NCI-H69 (cell line): ENCODE data around the gene DDAH1.
"Not testable (repeated sequence)": the region's sequence is repeated elsewhere in the genome, so short reads cannot be mapped to it uniquely, and the experiment has no call there.

Source experiments
- DNase-seq: peaks from one replicate; lab custom pipeline; 2025; lab: John Stamatoyannopoulos, UW

Gene DDAH1

DNA sequence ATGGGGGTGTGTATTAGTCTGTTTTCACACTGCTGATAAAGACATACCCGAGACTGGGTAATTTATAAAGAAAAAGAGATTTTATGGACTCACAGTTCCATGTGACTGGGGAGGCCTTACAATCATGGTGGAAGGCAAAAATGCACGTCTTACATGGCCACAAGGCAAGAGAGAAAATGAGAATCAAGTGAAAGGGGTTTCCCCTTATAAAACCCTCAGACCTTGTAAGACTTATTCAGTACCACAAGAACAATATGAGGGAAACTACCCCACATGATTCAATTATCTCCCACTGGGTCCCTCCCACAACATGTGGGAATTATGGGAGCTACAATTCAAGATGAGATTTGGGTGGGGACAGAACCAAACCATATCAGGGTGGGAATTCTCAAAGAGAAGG, 5.2 kb upstream of the DDAH1 start:
- not testable (repeated sequence) for DNase-seq

DNA sequence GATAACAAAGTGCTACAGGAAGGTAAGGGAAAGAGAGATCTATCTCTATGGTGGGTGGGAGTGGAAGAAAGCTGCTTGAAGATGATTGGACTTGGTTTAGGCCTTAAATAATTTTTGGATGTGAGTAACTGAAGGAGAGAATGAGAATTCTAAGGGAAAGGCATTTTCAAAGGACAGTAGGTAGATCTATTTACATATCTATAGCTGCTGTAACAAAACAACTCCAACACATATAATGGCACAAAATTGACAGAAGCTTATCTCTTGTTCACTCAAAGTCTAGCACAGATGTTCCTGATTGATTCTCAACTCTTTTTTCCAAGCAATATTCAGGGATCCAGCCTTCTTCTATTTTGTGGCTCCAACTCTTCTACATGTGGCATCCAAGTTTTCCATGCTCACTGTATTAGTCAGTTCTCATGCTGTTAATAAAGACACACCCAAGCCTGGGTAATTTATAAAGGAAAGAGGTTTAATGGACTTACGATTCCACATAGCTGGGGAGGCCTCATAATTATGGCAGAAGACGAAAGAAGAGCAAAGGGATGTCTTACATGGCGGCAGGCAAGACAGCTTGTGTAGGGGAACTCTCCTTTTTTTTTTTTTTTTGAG, 3.1 kb upstream of the DDAH1 start:
- no peak for DNase-seq

DNA sequence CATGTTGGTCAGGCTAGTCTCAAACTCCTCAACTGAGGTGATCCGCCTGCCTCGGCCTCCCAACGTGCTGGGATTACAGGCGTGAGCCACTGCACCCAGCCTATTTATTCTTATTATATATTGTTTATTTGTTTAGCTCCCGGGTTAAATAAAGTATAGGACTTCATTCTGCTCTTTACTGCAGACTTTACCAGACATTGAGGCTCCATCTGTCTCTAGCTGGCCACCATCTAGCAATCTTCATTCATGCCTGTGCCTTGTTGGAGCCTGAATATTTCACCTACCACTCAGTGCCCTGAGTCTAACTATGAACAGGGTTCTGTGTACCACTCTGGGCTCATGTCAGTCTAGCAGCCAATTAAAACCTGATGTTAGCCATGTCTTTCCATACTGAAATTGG, 2.1 kb upstream of the DDAH1 start:
- DNase-seq = no peak

DNA sequence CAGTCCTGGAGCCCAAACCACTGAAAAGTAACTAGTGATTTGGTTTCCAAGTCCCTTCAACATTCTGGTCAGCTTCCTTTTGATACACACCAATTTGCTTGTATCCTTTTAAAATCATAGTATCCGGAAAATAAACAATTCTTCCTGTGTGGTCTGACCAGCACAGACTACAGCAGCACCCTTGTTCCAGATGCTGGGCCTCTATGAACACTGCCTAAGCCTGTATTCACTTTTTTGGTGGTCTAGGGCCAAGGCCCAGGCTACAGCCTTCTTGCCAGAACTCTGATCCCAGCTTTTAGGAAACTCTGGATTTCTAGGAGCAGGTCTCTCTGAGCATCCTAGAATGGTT, 801 bp upstream of the DDAH1 start:
- DNase-seq = no peak

DNA sequence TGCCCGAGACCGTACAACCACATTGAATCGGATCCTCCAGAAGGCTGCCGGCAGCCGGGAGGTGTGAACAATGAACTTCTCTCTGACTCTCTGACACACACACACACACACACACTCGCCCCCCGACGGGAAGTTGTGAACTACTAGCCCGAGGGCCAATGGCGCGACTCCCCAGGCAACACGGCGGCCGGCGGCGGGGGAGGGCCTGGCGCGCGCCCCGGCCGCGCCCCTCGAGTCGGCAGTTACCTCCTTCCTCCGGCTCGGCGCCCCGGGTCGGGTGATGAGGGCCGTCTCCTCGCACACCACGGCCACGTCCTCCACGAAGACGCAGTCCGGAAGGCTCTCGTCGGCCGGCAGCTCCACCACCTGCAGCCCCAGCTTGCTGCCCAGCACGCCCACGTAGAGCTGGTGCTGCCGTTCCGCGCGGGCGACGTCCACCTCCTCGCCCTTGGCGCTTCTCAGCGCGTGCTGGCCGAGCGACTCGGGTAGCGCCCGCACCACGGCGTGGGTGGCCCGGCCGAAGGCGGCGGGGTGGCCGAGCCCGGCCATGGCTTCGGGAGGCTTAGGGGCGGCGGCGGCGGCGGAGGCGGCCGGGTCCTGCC, 361 bp downstream of the DDAH1 start:
- peak; percentile 76 for DNase-seq

GRCh38 chr1:85463731-85464496, 1.0 kb downstream of the DDAH1 start:
- peak; percentile 50 for DNase-seq

GRCh38 chr1:85462931-85463649, 1.9 kb downstream of the DDAH1 start:
- DNase-seq = no peak

DNA sequence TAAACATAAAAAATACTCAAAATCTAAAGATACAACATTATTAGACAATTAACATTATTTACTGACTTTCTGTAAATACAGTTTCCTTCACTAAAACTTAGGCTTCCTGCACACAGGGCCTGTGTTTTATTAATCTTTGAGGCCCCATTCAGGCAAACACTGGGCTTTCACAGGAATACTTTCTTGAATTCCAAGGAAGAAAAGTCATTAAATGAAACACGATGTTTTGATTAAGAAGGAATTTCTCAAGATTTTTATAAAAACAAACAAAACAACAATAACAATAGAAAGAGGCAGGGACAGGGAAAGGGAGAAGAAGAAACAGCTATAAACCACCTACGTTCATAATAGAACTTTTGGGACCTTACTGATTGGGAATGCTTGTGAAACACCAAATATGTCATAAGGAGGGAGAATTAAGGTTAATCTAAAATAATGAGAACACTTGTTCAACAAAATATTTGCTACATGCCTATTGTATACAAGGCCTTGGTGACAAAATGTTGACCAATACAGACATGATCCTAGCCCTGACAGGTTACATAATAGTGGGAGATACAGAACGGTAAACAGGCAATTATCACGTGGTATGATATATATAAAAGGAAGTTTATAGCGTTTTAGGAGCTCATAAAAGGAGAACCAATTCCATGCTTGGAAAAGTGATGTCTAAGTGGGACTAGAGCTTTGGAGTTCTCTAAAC, 3.6 kb downstream of the DDAH1 start:
- no peak for DNase-seq

DNA sequence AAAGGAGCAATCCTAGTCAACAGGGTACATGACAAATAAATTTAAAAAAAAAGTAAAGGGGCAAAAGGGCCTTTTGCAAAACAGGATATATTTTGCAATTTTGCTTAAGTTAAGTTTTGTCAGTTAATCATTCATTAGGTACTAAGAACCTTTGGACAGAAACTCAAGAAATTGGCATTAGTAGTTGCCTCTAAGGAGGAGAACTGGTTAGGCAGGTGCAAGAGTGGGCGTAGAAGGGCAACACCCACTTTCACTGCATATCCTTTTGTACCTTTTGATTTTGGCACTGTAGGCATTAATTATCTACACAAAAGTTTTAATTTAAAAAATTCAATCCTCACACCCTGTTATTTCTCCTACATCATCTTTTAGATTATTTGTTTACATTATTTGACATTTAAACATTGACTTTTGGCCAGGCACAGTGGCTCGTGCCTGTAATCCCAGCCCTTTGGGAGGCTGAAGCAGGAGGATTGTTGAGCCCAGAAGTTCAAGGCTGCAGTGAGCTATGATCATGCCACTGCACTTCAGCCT, 4.3 kb downstream of the DDAH1 start:
- DNase-seq = peak; percentile 64

- DNase-seq = no peak
Observed at GRCh38 chr1:85459290-85459689, 5.7 kb downstream of the DDAH1 start.

DNA sequence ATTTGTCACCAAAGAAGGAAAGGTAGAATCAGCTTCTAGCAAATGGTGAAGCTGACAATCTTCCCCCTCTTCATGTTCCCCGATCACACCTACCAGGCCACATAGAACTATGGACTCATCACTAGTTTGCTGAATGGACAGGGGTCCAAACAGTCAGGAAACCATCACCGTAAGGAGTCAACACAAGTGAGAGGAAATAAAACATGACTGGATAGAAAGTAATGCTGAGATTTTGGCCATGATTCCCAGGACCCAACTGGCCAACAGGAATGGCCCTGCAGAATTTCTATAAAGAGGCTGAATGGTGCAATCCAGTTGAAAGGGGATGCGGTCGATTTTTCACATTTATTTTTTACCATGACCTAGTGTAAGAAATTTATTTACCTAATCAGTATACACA, 10.7 kb downstream of the DDAH1 start:
- no peak for DNase-seq

DNA sequence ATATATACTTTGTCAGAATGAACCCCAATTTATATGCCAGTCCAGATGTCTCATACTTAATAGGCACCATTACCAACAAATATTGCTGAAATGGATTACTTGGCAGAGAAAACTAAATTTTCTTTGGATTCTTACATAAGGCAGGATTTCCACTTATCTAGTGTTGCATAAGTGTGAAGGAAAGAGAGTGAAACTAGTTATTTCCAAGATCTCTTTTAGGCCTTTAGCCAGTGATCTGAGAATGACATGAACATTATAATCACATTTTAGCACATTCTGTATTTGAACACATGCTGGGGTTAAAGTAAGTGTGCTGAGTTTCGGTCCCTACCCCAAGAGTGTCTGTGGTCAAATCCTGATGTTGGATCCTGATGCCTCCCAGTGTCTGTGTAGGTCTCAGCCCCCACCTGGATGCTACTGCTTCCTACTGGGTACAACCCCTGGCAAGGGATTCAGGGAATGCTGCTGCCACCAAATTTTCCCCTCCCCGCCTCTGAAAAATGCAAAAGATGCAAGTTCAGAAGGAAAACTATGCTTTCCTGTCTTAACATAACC, 11.2 kb downstream of the DDAH1 start:
- DNase-seq = no peak

GRCh38 chr1:85452948-85453347, 12.0 kb downstream of the DDAH1 start:
- DNase-seq = no peak

DNA sequence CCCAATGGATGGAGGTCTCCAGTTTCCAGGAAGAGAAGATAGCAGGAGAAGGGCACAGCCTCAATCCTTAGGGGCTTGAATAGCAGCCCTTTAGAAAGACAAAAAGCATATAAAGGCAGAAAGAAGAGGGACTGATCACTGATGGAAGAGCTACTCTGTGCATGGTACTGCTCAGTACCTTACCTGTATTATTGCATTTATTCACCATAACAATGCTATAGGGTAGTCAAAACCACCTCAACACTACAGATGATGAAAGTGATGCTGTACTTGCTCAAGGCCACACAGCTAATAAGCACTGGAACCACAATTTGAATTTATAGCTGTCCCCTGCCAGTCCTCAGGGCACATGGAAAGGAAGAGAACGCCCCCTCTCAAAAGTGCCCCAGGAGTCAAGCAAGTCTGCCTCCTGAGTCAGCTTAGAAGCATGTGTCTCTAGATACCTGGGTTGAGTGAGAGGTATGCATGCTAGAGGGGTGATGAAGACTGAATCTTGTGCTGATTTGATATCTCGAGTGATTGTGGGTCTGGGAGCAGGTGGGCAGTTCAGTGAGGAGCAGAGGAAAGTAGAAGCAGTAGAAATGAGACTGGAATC, 13.6 kb downstream of the DDAH1 start:
- DNase-seq = no peak

- DNase-seq = no peak
Observed at GRCh38 chr1:85450832-85451231, 14.1 kb downstream of the DDAH1 start.

DNA sequence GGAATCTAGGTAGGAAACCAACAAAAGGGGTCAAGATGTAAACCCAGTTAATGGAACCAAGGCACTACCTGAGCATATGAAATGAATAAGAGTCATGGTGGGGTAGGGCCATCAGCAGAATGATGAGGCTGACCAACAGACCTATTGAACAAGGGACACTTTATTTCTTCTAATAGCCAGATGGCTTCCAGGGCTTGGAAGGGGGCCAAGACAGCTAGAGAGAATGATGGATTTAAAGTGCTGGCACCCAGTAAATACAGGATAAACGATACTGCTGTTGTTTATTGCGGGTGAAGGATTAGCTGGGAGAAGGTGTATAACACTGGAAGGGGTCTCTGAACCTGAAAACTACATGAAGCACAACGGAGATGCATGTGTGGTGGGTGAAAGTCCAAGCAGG, 15.6 kb downstream of the DDAH1 start:
- peak; percentile 77 for DNase-seq

DNA sequence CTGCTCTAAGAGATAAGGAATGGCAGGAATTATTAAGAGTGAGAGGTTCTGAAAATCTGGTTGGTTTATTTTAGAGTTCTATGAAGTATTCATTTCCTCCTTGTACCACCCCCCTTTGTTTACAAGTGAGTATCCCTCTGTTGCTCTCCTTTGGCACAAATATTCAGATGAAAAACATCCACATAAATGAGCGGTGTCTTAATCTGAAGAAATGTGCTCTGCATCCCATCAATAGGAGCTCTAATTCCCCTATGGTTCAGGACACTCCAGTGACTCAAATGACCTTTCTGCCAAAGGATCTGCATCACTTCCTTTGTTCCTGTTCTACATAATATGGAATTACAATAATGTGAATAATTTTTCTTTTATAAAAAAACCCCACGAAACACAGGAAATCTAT, 16.6 kb downstream of the DDAH1 start:
- DNase-seq = no peak

GRCh38 chr1:85447006-85447943, 17.7 kb downstream of the DDAH1 start:
- DNase-seq = no peak

- no peak for DNase-seq
Observed at GRCh38 chr1:85445906-85446305, 19.1 kb downstream of the DDAH1 start.

DNA sequence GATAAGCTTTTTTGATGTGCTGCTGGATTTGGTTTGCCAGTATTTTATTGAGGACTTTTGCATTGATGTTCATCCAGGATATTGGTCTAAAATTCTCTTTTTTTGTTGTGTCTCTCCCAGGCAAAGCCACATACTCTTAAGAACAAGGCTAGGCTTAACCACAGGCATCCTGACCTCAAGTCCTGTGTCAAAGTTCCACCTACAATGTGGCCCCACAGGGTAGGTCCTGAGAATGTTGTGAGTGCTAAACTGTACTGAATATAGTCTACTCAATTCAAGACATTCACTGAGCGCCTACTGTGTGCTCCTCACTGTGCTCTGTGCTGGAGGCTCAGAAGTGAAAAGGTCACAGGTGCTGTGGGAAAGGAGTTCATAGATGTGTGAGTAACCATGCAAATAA, 20.6 kb downstream of the DDAH1 start:
- no peak for DNase-seq
